Amygdala (tissue), 56 donors: Measurements from ENCODE around the gene PDE2A.

ENCODE experiments used
- DNase-seq, 56 donors: peaks; one replicate each; lab custom pipeline; 2025; lab: John Stamatoyannopoulos, UW

Gene PDE2A

DNA sequence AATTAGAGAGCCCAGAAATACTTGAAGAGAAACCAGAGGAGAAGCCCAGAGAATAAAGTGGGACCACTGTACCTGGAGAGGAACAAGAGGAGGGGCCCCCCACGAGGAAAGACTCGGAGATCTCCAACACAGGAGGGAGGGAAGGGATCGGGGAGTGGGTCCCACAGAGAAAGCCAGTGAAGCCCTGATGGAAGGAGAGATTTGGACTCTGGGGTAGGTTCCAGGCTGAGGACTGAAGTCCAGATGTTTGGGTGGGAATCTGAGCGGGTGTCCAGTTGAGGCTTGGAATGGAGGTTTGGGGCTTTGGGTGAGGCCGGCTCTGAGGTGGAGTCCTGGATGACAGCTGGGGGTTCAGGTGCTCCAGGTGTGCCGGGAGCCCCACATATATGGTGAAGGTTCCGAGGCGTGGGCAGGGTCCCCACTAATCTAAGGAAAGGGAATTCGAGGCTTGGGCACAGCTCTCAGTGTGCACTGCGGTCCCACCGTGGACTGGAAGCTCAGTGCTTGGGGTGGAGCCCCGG lies 32.6 kb downstream of the PDE2A start:
- no peak for DNase-seq

DNA sequence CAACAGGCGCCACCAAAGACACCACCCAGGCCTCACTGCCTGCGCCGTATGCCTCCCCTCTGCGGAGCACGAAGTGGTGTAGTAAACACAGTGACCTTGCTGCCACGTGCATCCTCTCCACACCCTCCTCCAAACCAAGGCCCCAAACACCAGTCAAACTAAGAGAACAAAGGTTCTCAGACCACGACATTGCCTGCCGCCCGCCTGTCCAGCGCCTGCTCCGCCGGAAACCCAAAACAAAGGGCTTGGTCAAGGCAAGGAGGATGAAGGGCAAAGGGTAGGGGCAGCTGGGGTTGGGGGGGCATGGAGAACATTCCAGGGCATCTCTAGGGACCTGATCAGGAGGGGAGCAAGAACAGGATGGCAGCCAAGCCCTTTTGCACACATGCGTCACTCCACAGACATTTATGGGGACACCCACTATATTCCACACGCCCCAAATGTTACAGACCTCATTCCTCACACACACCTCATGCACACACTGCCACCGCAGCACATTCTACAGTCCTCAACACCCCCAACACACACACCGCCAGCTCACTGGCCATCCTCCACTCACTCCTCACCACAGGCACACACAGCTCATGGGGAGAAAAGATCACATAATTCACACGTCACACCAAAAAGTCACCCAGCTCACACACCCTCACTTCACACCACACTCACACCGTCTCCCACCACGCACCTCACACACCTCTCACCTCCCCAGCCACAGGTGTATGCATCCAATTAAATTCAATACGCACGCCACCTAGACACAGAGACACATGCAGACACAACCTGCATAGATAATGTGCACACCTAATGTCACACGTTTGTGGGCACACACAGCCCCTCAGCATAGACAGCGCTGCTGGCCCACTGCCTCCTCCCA lies 34.5 kb downstream of the PDE2A start:
- DNase-seq, result no peak

DNA sequence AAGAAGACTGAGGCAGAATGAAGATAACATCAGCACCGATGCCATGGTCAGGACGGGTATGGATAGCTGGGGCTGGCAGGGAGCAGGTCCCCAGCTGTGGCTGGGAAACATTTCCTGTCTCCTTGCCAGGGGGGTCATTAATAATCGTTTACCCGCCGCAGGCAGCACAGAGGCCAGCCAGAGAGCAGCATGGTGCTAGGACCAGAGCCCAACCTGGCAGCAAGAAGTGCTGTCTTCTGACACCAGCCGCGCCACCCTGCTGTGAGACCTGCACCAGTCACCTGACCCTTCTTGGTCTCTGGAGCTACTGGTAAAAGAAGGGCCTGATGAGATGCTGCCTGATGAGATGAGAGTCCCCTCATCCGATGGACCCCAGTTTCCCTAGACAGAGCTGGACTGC lies 36.3 kb downstream of the PDE2A start:
- no peak for DNase-seq

DNA sequence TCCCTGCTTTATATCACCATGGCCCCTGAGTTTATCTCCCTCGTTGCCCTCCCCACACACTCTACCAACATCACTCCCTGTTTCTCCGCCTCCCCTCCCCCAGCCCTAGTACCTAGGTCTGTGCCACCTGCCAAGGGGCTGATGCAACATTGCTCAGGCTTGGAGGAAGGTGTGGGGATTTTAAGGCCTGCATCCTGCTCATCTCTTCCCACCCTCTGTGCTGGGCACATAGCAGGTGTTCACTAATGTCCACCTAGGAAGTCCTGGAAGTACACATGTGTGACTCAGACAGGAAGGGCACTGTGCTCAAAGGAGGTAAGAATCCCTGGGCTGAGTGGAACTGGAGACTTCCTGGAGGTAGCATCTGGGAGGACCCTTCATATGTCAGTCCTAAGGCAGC lies 37.0 kb downstream of the PDE2A start:
- DNase-seq, result no peak

DNA sequence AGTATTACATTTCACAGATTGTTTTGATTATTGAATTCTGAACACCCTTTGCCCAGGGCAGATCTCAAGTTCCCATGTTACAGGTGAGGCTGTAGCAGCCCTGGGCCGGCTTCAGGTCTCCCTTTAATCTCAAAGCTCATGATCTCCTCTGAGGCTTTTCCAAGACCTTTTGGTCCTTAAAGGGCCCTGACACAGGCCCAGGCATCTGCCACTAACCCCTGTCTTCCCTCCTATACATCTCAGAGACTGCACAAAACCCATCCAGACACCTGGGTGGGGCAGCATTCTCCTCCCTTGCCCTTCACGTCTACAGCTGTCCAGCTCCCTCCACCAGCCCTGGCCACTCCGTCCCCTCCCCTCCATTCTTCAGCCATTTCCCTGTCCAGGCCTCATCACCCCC lies 37.8 kb downstream of the PDE2A start:
- no peak for DNase-seq

DNA sequence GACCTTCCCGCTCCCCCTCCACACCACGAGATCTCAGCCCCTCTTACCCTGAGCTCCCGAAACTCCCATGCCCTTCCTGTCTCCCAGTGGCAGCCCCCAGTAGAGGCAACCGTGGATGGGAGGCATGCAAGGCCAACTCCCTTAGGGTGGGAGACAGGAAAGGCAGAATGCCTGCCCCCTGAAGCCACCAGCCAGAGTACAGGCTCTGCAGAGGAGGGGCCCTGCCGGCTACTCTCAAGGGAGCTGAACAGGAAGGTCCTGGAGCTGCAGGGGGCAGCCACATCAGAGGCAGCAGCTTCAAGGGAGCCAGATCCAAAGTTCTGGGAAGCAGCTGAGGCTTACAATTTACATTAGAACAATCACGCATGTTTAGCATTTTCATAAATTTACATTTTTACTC lies 38.3 kb downstream of the PDE2A start:
- DNase-seq, result no peak

DNA sequence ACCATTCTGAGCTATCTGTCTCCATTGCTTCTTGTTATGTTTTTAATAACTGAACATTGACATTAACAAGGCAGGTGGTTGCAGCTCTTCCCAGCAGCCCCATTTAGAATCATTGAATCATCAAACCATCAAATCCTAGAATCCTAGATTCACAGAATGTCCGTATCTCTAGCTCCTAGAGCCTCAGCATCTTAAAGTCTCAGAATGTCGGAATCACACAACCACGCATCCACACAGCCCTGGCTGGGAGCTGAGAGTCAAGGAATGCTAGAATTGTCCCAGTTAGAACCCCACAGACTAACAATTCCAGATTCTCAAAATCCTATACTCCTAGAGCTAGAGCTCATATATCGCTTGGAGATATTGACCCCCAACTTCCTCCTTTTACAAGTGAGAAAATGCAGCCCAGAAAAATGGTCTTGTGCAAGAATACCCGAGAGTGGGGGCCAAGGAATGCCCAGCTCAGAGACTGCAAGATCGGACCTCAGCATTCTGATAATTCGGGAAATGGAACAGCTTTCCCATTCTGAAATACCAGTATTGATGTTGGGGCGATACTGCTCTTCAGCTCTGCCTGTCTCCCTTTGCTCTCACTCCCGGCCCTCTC lies 38.8 kb downstream of the PDE2A start:
- peak in 1 of 56 donors; percentile 21 for DNase-seq

DNA sequence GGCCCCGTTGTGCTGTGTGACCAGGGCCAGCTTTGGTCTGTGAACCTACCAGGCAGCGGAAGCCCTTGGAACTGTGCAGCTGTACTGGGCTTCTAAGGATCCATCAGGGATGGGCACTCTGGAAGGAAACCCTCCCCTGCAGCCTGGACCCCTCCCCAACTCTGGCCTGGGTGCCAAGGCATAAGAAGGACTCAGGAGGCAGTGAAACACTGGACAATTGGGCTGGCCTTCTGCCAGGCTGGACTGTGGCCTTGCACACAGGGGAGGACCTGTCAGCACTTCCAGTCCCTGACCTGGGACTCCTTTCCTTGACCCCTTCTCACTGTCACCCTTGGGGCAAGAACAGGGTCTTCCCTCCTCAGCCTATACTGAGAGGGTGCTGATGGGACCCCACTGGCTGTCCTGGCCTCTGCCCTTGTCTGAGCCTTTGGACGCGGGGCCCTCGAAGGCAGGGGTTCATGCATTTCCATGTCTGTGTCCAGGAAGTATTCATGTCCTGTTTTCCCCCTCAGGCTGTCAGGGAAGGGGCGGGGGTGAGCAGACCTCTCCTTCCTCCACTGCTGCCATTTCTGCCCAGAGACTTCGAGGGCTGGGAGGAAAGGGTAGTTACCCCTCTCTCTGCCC lies 39.6 kb downstream of the PDE2A start:
- peak in 1 of 56 donors; percentile 50 for DNase-seq

DNA sequence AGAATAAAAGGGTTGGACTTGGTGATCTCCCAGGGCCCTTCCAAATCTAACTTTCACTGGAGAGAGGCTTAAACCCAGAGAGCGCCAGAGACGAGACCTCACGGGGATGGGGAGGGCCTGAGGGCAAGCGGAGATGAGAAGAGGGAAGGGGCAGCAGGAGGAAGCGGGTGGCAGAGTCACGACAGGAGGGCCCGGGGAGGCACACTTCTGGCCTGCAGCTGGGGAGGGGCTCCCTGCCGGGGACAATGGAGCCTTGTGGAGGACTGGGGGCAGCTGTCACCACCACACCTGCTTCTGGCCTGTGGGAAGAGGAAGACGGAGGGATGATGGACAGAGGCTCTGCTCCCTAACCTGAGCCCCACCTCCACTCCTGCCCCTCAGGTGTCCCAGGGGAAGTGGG lies 40.2 kb downstream of the PDE2A start:
- DNase-seq, result no peak

DNA sequence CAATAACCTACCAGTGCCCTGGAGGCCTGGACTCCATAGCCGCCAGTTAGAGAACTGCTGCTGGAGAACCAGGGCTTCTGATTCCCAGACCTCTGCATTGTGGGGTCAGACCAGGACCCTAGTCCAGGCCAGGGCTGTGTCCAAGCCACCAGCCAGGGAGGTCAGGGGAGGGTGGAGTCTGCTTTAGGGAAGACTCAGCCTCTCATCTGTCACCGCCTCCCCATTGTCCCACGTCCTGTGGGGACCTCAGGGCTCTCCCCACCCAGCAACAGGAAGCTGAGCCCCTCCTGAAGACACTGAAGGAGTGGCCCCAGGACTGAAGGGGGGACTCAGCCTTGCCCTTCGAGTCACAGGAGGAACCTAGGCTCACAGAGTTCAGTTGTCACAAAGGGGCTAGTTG lies 41.2 kb downstream of the PDE2A start:
- DNase-seq, result no peak

DNA sequence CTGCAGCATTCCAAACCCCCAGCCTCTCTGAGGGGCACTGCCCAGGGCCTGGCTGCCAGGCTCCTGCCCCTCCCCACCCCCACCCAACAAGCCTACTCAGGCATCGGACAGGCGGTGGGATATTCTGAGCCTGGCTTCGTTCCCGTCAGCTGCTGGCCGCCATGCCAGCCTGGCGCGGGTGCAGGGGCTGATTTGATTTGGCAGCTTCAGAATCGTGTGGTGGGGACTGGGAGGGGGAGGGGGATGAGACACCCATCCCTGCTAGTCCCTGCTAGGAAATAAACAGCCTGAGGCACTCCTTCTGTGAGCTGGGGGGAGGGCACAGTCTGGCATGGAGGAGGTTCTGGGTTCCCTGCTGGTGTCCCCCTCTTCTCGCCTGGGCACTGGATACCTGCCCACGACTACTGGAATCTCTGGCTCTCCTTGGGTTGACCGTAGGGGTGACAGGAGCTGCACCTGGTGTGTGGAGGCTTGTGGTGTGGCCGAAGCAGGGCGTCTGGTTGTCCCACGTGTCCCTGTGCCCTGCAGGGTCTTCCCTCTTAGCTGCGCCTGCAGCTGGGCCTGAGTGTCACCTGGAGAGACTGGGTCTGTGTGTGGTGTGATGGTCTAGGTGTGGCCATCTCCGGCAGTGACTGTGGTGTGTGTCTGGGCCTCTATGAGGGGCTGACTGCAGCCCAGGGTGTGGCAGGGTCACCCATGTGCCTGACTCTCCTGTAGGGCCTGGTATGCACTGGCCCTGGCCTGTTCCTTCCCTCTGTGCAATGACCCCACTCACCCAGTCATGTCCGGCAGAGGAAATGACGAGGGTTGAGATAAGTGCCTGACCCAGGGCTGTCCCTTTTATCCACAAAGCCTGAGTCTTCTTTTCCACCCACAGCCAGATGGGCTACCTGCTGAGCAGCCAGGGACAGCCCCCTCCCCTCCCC lies 42.2 kb downstream of the PDE2A start:
- peak in 47 of 56 donors; percentile 12 to 81 (median 55) for DNase-seq

DNA sequence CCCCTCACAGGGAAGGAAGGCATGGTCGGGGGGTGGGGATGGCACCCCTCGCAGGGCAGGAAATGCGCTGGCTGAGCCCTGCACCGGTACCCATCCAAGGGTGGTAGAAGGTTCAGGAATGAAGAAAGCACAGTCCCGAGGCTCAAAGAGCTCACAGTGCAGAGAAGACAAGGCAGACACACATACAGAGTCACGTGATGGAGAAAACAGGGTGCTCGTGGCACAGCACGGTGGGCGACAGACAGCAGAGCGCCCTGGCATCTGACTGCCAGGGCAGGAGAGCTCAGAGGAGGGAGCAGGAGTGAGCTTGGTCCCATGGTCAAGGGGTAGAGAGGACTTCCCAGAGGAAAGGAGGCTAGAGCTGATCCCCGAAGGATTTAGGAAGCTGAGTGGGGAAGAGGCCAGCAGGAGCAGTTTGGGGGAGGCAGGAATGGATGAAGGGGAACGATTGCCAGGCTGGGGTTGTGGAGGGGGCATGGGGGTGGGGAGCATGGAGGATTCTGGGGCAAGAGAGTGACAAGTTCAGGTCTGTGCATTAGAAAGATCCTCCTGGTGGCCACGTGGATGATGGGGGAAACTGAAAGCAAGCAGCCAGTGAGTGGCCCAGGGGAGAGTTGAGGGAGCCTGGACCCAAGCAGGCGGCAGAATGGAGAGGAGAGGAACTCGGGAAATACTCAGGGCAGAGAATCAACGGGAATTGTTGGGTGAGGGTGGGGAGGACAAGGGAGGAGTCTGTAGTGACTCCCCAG lies 43.9 kb downstream of the PDE2A start:
- peak in 11 of 56 donors; percentile 31 to 78 (median 48) for DNase-seq

DNA sequence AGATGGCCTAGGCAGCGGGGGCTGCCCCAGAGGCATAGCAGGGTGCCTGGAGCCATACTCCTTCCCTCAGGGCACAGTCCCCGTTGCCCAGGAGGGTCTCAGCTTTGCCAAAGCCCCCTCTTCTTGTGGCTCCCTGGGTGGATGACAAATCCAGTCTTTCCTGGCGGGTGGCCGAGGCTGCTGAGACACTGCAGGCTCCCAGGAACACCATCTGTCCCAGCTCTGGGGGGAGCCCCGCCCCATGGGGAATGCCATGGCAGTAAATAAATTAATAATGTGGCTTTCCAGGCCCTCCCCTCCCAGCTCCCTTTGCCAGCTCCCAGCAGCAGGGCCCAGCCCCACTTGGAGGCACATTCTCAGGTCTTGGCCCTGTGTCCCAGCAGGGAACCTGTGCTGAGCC lies 45.0 kb downstream of the PDE2A start:
- peak in 42 of 56 donors; percentile 15 to 84 (median 54) for DNase-seq

DNA sequence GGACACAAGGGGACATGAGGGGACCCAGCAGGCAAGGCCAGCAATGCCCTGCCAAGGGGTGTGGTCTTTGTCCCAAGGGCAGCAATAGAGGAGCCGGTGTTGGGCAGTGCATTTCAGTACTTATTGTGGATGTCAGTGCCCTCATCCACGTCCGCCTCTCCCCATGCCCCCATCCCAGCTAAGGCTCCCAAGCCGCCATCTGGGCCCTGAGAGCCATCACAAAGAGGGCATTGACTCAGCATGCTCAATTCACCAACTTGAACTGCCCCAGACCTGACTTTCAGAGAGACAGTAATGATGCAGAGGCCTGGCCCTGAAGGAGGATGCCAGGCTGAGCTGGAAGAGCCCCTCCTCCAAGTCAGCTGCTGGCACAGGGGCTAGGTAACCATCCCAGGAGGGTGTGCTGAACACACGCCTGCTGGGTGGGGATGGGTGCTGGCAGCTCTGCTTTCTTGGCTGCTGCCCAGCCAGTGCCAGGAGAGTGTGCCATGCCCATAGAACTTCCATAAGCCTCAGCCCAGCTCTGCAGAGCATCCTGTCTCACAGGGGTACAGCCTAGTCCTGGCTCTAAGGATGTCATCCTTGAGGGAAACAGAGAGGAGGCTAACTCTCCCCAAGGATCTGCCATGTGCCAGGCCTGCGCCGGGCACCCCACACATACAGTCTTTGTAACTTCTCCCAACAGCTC lies 46.5 kb downstream of the PDE2A start:
- peak in 45 of 56 donors; percentile 19 to 81 (median 61) for DNase-seq

DNA sequence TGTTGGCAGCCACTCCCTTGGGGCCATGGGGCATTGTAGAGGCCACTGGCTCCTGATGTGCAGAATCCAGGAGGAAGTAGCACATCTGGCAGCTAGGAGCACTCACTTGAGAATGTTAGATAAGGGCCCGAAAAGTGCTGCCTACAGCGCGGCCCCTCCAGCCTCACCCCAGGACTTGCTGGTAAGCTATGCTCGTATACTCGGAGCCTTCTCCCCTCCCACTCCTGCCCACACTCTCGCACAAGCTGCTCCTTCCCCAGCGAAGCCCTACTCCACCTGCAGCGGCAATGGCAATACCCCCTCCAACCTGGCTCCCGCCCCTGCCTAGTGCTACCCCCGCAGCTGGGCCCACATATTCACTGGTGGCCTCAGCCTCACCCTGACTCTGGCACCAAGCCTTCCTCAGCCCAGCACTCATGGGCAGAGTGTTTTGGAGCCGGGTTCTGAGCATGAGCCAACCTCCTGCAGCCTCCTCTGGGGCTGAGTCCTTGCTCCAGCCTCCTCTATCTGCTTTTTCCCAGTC lies 47.7 kb downstream of the PDE2A start:
- DNase-seq, result no peak

DNA sequence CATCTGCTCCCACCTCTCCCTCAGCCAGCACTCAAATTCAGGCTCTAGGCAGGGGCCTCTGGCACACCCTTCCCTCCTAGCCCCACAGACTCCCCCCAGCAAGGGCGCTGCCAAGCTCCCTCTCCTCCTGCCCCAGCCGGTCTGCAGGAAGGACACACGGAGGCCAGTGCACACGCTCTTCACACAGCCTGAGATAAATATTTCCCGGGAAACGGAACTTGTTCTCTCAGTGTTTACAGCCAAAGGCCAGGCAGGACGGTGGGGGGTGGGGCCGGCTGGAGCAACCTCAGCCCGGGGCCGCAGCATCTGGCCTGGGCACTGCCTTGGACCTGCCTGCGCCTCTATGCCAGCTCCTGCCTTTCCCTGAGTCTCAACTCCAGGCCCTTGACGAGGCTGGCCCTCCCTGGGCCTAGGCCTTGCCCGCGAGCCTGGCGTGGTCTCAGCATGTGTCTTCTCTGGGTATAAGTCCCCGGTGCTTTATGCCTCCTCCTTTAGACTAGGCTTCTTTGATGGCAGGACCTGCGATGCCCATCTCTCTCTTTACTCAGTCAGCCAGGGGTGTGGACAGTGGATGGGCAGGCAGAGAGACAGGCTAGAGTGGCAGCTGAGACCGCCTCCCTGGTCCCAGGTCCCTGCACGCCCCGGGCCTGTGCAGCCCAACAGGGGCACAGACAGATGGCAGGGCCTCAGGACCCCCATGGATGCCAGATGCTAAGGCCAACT lies 48.4 kb downstream of the PDE2A start:
- peak in 1 of 56 donors; percentile 14 for DNase-seq

DNA sequence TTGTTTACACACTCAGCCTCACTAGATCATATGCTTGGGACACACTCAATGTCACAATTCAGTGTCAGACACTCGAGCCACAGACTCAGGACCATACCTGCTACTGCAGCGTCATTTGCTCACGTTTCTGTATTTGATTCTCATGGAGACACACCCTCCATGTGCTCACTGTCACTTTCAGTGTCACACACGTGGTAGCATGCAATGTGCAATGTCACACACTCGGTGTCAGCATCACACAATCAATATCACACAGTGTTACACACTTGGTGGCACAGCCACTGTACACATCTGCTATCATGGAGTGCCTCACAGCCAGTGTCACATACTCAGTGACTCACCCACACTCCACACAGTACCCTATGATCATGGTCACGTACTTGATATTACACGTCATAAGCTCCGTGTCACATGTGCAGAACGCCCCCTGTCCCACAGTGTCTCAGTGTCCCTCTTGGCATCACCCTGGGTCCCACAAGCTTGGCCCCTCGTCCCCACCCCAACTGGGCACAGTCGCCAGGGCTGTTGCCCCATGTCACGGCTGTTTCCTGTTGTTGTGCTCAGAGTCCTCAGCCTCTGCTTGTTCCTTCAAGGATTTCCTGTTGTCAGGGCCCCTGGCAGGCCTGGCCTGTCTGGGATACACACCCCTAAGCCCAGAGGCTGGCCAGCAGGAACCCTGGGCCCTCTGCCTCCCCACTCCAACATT lies 49.6 kb downstream of the PDE2A start:
- DNase-seq, result no peak
